DND-41 (cell line): ENCODE results near the gene FXYD2.

Source experiments
- EZH2 ChIP-seq: IDR thresholded peaks from 3 replicates; pipeline ENCODE4 v1.6.1; 2012; ENCODE audit warnings: borderline replicate concordance, low read depth, mild to moderate bottlenecking, moderate library complexity, low read length, inconsistent platforms; ENCODE audit not compliant: severe bottlenecking
- TF ChIP-seq, protein P1 (sequence below): IDR thresholded peaks from 2 replicates; pipeline ENCODE4 v1.5.1; 2012; ENCODE audit warnings: borderline replicate concordance, low read length, moderate library complexity, mild to moderate bottlenecking; ENCODE audit not compliant: poor library complexity, severe bottlenecking; ENCODE audit errors: extremely low read depth

DNA sequence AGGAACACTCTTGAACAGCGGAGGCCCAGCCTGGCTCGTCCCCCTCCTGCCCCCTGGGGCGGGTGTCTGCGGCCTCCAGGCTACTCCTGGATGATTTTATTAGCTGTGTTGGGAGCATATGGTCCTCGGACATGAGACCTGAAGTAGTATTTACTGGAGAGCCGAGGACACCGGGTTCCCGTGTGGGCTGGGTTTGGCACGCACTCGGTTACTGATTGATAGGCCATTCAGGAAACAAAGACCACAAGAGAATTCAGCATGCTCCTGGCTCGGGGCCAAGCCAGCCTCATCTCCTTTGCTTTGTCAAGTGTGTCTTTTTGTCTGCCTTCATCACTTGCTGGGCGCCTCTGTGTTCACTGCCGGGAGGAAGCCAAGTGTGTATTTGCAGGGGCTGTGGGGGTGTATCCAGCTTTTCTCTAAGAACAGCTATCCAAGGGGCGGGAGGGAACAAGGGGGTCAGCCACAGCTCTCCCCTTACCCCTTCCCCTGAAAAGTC, 9.7 kb downstream of the FXYD2 start:
- TF ChIP-seq, protein P1, sequence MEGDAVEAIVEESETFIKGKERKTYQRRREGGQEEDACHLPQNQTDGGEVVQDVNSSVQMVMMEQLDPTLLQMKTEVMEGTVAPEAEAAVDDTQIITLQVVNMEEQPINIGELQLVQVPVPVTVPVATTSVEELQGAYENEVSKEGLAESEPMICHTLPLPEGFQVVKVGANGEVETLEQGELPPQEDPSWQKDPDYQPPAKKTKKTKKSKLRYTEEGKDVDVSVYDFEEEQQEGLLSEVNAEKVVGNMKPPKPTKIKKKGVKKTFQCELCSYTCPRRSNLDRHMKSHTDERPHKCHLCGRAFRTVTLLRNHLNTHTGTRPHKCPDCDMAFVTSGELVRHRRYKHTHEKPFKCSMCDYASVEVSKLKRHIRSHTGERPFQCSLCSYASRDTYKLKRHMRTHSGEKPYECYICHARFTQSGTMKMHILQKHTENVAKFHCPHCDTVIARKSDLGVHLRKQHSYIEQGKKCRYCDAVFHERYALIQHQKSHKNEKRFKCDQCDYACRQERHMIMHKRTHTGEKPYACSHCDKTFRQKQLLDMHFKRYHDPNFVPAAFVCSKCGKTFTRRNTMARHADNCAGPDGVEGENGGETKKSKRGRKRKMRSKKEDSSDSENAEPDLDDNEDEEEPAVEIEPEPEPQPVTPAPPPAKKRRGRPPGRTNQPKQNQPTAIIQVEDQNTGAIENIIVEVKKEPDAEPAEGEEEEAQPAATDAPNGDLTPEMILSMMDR = no peak
- TF ChIP-seq EZH2 = no peak
